Measurements from ENCODE around the gene EMX2. TPM values are rescaled to one million over a fixed set of nuclear protein-coding genes. Genes with fewer than 3 reads are reported as not detected.

Gene EMX2
- total RNA-seq, 2 donors from 2014 or later, result 0.05 to 1.5 TPM

- Histone ChIP-seq H3K27ac (no peak overlapping the region), H3K4me1 (replicated peaks) (peaks cover 5% of the 10 kb centered on the region), H3K27me3 (replicated peaks; ENCODE audit: insufficient read depth) (peaks cover 59% of the 10 kb centered on the region), H3K9me3 (no peaks in the 10 kb centered on the region), H3K4me3 (no peak overlapping the region), H3K36me3 (no peaks in the 10 kb centered on the region)
- TF ChIP-seq POLR2A (IDR thresholded peaks at IDR 0.05) (no peak), POLR2AphosphoS5 (IDR thresholded peaks at IDR 0.05) (no peak), CTCF (IDR thresholded peaks at IDR 0.05) (no peak)
- intact Hi-C loops (cut with DNase I), result loop anchor here (5.0 to 10.0 kb wide), 2 partner anchors 505 to 567 kb away; partner anchors contain the start of gene RAB11FIP2
- DNase-seq (ENCODE audit: low spot score), result no peak
- WGBS, result 70% methylated on average over 3 of the region's 3 CpGs
Measured at GRCh38 chr10:117539903-117540639, 2.5 kb upstream of the EMX2 start.

GRCh38 chr10:117540640-117541404 lies 1.7 kb upstream of the EMX2 start:
- no peak overlapping the region for H3K27ac ChIP-seq
- 54% methylated on average over 14 of the region's 14 CpGs for WGBS
- no peak for DNase-seq (ENCODE audit: low spot score)
- H3K4me3 ChIP-seq, result no peak overlapping the region
- H3K36me3 ChIP-seq, result no peaks in the 10 kb centered on the region
- TF ChIP-seq POLR2A (IDR thresholded peaks at IDR 0.05) (no peak), CTCF (IDR thresholded peaks at IDR 0.05) (no peak), POLR2AphosphoS5 (IDR thresholded peaks at IDR 0.05) (no peak)
- H3K27me3 ChIP-seq (replicated peaks; ENCODE audit: insufficient read depth), result peaks cover 63% of the 10 kb centered on the region
- intact Hi-C loops (cut with DNase I), result no loop called here
- H3K4me1 ChIP-seq (replicated peaks), result no peaks in the 10 kb centered on the region
- no peaks in the 10 kb centered on the region for H3K9me3 ChIP-seq

GRCh38 chr10:117541405-117541908 lies 1.1 kb upstream of the EMX2 start:
- H3K27me3 ChIP-seq (replicated peaks; ENCODE audit: insufficient read depth), result peaks cover 67% of the 10 kb centered on the region
- H3K4me1 ChIP-seq (replicated peaks), result no peaks in the 10 kb centered on the region
- H3K36me3 ChIP-seq, result no peaks in the 10 kb centered on the region
- intact Hi-C loops (cut with DNase I), result no loop called here
- H3K27ac ChIP-seq, result no peak overlapping the region
- no peak overlapping the region for H3K4me3 ChIP-seq
- DNase-seq (ENCODE audit: low spot score), result no peak
- 14% methylated on average over 32 of the region's 32 CpGs for WGBS
- H3K9me3 ChIP-seq, result no peaks in the 10 kb centered on the region
- TF ChIP-seq CTCF (IDR thresholded peaks at IDR 0.05), result no peak
- TF ChIP-seq POLR2A (IDR thresholded peaks at IDR 0.05), result no peak
- no peak for TF ChIP-seq POLR2AphosphoS5 (IDR thresholded peaks at IDR 0.05)

- Histone ChIP-seq H3K27ac (no peak overlapping the region), H3K27me3 (replicated peaks; ENCODE audit: insufficient read depth) (peaks cover 67% of the 10 kb centered on the region), H3K36me3 (no peaks in the 10 kb centered on the region), H3K4me3 (no peak overlapping the region), H3K4me1 (replicated peaks) (no peaks in the 10 kb centered on the region), H3K9me3 (no peaks in the 10 kb centered on the region)
- TF ChIP-seq CTCF (IDR thresholded peaks at IDR 0.05), result no peak
- no peak for TF ChIP-seq POLR2A (IDR thresholded peaks at IDR 0.05)
- TF ChIP-seq POLR2AphosphoS5 (IDR thresholded peaks at IDR 0.05), result no peak
- intact Hi-C loops (cut with DNase I), result no loop called here
- 6% methylated on average over 62 of the region's 62 CpGs for WGBS
- DNase-seq (ENCODE audit: low spot score), result no peak
Measured at GRCh38 chr10:117541909-117542705, 439 bp upstream of the EMX2 start.

Measured in prostate gland (tissue), 2 donors.